NCI-H2107 treated with DMSO at 0.1 percent for 48 hours (cell line): ENCODE measurements around the gene EPHB3.

Experiments used
- DNase-seq: peaks from one replicate; lab custom pipeline; 2025; ENCODE audit not compliant: unreplicated experiment; lab: John Stamatoyannopoulos, UW

Gene EPHB3

DNA sequence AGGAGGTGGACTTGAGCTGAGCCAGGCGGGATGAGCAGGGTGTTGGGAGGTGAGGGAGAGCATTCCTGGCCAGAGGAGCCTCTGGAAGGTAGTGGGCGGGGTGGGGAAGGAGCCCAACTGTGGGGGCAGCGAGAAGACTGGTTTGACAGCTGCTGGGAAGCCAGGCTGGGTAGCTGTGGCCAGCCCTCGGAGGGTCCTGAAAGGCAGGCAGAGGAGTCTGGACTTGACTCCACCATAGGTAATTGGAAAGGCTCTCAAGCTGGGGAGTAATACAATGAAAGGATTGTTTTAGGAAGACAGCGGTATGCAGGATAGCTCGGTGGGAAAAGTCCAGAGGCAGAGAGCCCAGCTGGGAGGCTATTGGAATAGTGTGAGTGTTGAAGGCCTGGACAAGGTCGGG is 17.2 kb downstream of the EPHB3 start:
- no peak for DNase-seq

DNA sequence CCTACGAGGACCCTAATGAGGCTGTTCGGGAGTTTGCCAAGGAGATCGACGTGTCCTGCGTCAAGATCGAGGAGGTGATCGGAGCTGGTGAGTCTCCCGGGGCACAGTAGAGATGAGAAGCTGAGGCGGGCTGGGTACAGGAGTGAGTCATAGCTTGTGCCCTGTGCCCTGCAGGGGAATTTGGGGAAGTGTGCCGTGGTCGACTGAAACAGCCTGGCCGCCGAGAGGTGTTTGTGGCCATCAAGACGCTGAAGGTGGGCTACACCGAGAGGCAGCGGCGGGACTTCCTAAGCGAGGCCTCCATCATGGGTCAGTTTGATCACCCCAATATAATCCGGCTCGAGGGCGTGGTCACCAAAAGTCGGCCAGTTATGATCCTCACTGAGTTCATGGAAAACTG is 17.9 kb downstream of the EPHB3 start:
- DNase-seq: no peak

DNA sequence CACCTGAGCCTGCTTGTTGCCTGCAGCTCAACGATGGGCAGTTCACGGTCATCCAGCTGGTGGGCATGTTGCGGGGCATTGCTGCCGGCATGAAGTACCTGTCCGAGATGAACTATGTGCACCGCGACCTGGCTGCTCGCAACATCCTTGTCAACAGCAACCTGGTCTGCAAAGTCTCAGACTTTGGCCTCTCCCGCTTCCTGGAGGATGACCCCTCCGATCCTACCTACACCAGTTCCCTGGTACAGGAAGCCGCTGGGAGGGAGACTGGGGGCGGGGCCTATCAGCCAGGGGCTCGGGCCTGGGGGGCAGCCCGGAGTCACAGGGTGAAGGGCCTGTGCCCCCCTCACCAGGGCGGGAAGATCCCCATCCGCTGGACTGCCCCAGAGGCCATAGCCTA is 18.8 kb downstream of the EPHB3 start:
- DNase-seq: no peak

DNA sequence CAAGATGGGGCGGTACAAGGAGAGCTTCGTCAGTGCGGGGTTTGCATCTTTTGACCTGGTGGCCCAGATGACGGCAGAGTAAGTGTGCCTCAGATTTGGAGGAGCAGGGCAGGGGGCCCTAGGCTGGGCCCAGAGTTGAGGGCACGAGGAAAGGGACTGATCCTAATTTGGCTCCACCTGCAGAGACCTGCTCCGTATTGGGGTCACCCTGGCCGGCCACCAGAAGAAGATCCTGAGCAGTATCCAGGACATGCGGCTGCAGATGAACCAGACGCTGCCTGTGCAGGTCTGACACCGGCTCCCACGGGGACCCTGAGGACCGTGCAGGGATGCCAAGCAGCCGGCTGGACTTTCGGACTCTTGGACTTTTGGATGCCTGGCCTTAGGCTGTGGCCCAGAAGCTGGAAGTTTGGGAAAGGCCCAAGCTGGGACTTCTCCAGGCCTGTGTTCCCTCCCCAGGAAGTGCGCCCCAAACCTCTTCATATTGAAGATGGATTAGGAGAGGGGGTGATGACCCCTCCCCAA is 19.8 kb downstream of the EPHB3 start:
- no peak for DNase-seq

DNA sequence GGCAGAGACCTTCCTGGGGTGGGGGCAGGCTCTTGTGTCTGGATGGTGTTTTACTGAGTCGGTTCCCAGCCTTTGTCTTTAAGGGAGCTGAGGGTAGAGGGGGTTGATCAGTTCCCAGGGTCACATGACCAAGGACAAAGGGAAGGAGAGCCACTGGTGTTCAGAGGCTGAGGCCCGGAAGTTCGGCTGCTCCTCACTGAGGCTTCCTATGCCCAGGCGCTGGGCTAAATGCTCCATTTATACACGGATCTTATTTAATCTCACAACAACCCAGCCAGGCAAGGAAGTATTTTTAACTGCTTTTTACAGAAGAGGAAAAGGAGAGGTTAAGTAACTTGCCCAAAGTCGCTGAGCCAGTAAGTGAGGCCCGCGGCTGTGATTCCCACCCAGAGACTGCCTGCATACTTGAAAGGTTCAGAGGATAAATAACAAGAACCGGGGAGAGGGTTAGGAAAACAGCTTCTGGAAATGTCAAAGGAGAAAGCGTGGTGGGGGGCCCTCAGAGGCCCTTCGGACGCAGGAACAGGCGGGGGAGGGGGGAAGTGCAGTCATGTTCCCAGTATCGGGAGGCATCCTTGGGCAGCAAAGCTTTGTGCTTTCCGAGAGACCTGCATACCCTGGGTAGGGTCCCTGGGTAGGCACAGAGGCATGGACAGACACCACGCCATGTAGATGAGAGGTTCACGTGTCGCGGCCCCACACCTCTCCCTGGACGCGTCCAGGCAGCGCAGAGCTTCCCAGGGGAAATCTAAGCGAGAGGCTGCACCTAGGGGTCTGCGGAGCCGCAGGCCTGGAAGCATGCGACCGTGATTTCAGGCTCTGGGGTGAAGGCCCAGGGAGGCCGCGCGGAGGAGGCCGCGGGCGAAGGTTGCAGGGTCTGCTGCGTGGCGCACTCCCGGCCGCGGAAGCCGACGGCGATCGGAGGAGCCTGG is 21.3 kb downstream of the EPHB3 start:
- DNase-seq: no peak

DNA sequence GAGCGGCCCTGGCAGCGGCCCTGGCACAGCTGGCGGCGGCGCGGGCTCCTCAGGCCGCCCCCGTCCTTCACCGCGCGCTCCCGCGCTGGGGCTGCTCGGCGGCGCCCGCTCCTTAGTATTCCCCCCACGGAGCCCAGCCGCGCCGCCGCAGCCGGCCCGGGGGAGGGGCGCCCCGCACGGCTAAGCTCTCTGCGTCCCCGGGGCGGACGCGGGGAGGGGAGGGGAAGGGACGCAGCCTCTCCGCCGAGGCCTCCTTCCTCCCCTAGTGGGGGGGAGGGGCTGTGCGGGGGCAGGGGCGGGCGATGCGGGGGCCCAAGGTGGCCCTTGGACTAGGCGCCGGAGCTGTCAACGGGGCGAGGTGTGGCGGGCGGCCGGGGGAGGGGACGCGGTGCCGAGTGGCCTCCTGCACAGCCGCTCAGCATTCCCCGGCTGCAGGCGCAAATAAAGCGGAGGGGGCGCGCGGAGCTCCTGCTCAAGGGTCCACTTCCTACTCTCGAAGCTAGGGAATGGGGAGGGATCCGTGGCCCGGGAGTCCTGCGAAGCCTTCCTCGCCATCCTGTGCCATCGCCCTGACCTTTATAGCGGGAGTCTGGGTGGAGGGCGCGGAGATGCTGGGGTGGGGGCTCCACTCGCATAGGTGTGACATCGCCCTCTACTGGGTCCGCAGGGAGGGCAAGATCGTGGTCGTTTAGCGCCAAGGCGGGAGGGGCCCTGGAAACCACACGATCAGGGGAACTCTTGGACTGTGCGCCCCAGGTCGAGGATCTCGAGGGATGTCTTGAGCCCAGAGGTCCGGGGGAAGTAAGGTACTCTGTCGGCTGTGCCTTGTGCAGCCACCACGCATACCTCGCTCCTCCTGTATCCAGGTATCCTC is 22.2 kb downstream of the EPHB3 start:
- DNase-seq: no peak

DNA sequence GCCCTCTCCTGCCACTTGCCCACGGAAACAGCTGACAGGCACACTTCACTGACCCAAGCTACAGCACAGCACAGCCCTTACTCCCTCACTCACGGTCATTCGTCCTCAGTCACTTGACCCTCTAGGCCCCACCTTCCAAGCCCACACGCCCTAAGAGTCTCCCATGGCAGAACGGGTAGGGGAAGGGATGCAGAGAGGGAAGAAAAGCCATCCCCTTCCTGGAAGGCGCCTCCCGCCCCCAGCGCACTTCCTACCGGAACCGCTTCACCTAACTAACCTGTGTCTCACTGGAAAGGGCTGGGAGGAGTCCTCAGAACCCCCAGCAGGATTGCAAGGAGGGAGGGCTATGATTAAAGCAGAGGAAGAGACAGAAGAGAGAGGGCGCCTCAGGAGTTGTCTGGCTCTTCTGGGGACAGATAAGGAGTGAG is 22.9 kb downstream of the EPHB3 start:
- no peak for DNase-seq

DNA sequence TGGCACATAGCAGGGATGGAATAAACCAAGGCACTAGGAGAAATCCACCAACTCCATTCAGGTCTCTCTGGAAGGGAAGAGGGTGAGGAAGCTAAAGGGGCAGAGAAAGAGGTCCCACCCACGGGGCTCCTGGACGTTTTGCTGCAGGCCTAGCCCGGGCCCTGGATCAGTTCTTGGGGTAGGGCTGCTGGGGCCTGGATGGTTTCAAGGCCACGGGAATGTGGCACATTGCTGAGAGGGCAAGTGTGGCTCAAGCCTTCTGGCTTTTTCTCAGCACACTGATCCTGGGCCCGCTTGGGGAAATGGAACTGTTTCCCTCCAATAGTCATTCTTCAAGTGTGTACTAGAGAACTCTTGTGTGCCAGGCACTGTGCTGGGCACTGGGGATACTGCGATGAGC is 24.0 kb downstream of the EPHB3 start:
- no peak for DNase-seq

DNA sequence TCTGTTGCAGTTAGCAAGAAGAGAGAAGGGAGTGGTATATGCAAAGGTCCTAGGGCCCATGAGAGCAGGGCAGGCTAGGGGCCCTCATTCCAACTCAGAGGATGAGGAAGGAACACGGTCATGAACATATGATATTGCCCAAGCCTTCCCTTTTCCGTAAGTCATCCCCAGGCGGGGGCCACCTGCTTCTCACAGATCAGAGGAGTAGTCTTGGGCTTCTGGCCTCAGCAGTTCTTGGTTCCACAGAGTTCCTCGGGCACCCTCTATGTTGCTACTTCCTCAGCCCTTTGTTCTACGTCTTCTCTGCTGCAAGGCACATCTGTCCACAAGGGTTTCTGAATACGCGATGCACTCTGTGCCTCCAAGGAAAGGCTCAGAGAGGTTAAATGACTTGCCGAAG is 25.3 kb downstream of the EPHB3 start:
- no peak for DNase-seq

DNA sequence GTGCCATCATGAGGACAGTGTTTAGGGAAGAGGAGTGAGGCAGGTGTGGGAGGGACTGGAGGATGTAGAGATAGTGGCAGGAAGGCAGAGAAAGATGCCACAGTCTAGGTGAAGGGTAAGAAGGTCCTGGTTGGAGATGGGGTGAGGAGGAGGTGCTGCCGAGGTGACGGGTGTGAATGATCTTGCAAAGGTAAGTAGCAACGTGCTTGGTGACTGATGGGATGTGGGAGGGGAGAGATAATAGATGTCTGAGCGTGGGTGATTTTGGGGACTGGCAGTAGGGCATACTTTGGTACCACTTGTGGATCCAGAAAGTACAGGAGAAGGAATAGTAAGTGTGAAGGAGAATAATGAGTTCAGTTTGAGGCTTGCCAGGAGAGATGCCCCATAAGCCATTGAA is 27.2 kb downstream of the EPHB3 start:
- DNase-seq: no peak

DNA sequence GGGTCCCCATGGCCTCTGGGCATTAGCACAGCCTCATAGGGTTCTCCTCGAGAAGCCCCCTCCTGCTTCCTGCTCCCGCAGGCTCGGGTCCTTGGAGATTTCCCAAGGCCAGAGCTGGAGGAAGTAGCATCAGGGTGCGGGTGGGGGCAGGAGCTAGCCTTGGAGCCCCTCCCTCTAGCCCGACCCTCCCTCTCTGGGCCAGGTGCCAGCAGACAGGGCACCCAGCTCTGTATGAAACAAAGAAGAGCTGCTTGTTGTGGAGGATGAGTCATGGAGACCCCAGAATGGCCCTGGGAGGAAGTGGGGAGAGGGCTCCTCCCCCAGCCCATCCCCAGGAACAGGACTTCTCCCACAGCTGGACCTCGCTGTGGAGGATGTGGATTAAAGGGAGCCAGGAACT is 29.2 kb downstream of the EPHB3 start:
- no peak for DNase-seq

DNA sequence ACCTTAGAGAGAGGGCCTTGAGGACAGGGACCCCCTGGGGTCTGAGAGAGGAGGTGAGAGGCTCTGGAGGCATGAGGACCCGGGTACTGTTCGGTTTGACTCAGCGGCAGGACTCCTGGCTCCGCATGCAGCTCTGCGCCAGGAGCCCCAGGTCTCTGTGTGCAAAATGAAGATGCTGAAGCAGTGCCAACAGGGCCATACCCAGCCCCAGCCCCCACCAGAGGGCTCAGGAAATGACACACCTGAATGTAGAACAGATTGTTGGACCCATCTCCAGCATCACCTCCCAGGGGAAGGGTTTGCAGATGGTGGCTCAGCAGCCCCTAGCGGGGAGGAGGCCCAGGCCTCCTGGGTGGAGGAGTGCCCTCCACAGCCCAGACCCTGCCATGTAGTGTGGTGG is 30.2 kb downstream of the EPHB3 start:
- no peak for DNase-seq

DNA sequence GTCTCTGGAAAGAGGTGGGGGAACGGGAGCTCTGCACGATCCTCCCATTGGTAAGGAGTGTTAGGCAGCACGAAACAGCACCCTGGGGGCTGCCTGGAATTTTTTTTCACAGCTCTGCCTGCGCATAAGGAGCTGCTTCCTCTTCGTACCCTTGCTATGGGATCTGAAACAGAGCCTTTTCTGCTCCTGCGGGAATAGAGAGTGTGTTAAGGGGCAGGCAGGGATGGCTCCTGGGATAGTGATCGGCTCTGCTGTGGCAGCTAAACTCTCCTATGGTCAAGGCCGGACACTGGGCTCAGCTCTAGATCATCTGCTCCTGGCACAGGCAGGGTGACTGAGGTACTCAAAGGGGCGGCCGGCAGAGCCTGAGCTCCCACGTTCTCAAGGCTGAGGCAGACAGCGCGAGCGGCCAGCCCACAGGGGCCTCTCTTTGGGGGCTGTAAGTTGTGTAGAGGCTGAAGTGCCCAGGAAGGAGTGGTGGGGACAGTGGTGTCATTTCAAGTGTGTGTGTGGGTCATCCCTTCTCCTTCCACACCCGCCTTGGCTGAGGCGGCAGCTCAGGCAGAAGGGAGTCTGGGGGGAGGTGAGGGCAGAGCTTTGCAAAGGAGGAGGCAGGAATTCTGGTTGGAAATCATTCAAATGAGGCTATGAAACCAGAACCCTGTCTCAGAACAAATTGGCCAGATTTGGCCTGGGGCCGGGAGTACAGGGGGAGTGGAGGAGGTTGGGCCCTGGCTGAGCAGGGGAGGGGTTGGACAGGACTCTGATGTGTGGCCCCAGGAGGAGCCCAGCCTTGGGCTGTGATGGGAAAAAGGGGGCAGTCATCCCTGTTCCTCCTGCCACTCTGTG is 31.0 kb downstream of the EPHB3 start:
- no peak for DNase-seq

DNA sequence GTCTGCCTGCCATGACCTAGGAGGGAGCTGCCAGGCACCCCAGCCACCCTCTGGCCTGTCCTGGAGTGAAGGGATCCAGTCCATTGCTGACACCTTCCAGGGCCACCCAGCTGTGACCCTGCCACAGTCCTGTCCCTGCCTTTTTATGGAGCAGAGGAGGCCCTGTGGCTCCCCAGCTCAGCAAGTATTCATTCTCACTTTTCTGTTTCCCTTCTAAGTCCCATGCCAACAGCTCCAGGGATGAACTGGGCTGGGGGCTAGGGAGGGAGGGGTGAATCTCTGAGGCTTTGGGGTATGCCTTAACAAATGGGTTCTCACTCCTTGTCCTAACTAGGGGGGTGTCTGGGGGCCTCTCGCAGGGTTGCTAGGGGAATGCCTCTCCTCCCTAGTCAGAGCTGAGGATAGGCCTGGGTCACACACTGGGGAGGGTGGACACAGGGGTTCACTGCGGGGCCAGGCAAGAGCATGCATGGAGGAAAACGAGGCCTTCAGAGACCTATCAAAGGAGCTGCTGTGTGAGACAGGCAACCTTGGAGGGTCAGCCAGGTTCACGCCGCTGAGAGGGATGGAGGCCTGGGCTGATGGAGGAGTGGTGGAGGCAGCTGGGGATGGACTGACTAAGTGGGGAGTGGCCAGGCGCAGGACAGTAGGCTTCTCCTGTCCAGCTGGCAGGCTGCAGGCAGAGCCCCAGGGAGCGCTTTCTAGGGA is 31.8 kb downstream of the EPHB3 start:
- no peak for DNase-seq

DNA sequence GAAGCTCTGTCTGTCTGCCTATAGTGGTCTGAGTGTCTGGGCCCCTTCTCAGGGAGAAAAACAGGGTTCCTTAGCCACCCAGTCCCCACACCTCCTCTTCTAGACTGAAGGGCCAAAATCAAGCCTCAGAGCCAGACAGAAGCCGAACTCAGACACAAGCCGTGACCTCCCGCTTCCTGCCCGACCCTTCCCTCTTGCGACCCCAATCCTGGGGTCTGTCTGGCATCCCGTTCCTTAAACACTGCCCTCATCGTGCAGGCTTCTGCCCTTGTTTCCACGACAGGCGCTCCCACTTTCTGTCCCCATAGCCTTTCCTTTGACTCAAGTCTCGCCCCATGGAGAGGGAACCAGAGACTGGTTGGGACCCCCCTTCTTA is 32.3 kb downstream of the EPHB3 start:
- no peak for DNase-seq

DNA sequence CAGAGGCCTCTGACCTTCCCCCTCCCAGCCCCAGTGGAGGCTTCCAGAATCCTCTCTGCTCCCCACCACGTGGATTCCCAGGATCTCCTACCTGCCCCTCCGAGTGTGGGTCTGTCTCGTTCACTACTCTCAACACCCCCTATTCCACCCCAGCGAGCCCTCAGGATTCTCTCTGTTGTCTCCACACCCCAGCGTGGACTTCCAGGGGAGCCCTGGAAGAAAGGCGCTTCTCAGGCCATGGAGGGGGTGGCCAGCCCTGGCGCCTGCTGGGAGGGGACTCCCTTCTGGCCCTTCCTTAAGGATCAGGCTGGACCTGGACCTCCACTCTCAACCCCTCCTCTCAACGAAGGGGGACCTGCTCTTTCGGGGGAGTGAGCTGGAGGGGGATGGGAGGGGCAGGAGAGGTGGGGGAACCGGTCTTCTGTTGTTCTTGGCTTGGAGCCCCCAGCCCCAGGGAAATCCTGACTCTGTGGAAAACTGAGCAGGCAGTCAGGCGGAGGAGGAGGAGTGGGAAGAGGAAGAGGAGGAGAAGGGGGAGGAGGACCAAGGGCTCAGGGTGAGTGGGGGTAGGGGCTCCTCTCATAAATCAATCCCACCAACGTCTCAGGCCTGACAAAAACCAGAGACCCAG is 32.9 kb downstream of the EPHB3 start:
- no peak for DNase-seq

DNA sequence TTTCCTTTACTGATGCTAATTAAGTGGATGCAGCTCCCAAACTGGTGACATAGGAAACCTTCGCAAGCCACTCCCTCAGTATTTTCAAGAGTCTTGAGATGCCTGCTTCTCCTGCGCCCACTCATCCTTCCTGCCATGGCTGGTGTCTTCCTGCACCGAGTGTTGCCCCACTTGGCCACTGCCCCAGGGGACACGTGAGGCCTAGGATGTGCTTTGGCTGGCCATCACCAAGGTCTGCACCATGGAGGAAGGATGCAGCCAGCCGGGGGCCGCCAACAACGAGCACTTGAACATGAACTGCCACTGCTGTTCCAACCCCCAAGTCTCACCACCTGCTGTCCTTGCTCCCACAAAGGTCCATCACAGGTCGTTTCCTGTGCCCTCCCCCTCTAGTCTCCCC is 34.1 kb downstream of the EPHB3 start:
- no peak for DNase-seq

DNA sequence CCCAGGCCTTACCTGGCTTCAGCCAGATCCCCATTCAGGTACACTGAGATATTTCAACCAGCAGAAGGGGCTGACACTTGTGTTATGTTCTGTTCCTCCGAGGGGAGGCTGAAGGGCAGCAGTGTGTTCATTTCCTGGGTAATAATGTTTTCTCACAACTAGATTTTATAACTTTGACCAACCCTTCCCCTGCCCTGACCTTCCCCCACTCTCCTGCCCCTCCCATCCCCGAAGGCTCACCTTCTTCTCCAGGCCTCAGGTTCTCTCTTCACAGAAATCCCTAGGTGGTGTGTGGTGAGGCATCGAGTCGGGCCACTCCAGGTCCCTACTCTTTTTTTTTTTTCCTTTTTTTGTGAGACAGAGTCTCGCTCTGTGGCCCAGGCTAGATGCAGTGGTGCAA is 34.6 kb downstream of the EPHB3 start:
- no peak for DNase-seq

DNA sequence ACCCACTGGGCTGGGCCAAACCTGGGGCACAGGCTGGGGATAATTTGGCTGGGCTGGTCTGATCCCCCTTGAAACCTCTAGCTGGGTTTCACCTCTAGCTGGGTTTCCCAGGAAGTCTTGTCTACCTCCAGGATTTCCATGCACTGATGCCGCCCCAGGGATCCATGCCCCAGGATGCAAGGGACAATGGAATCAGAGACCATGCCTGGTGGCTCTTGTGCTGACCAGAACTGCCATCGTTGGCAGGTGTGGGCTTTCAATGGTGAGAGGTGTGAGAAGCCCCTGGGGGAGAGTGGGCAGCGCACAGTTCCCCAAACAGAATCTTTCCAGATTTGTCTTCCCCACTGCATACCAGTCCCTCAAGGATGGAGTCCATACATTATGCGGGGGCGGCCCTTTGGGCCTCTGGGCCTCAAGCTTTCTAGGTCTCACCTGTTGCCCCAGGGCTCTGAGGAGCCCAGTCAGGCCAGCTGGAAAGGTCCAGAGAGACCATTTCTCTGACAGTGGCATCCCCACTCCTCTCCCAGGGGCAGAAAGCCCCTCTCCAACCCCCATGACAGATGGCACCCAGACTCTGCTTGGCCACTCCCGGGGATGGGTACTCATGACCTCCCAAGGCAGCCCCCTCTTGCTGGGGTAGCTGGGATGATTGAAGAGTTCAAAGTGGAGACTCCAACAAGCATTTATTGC is 35.4 kb downstream of the EPHB3 start:
- no peak for DNase-seq
